GM19099 (cell line): Measurements from ENCODE around the gene GJA3.

Experiments used
- POLR2A ChIP-seq: IDR thresholded peaks from 3 replicates; pipeline ENCODE4 v1.6.1; 2011; ENCODE audit warnings: low read depth; ENCODE audit not compliant: insufficient read length; ENCODE audit errors: extremely low read depth

The GJA3 gene

GRCh38 chr13:20188667-20189553 is 28.1 kb upstream of the GJA3 start:
- no peak for TF ChIP-seq POLR2A

GRCh38 chr13:20186771-20187170 is 25.9 kb upstream of the GJA3 start:
- TF ChIP-seq POLR2A: no peak

- no peak for TF ChIP-seq POLR2A
Measured at GRCh38 chr13:20185366-20186056, 24.7 kb upstream of the GJA3 start.

- TF ChIP-seq POLR2A: no peak
Measured at GRCh38 chr13:20182231-20182846, 21.5 kb upstream of the GJA3 start.

- no peak for TF ChIP-seq POLR2A
Measured at GRCh38 chr13:20181188-20181587, 20.3 kb upstream of the GJA3 start.

- no peak for TF ChIP-seq POLR2A
Measured at GRCh38 chr13:20178156-20178555, 17.3 kb upstream of the GJA3 start.

- TF ChIP-seq POLR2A: no peak
Measured at GRCh38 chr13:20177049-20177831, 16.4 kb upstream of the GJA3 start.

GRCh38 chr13:20175907-20176652 is 15.2 kb upstream of the GJA3 start:
- no peak for TF ChIP-seq POLR2A

- TF ChIP-seq POLR2A: no peak
Measured at GRCh38 chr13:20175406-20175794, 14.5 kb upstream of the GJA3 start.

- TF ChIP-seq POLR2A: no peak
Measured at GRCh38 chr13:20174656-20175405, 14.0 kb upstream of the GJA3 start.

GRCh38 chr13:20173116-20173746 is 12.4 kb upstream of the GJA3 start:
- TF ChIP-seq POLR2A: no peak

- TF ChIP-seq POLR2A: no peak
Measured at GRCh38 chr13:20171364-20171763, 10.5 kb upstream of the GJA3 start.

- no peak for TF ChIP-seq POLR2A
Measured at GRCh38 chr13:20170921-20171320, 10.1 kb upstream of the GJA3 start.
